Measurements from ENCODE around the gene COQ4.

COQ4 gene

DNA sequence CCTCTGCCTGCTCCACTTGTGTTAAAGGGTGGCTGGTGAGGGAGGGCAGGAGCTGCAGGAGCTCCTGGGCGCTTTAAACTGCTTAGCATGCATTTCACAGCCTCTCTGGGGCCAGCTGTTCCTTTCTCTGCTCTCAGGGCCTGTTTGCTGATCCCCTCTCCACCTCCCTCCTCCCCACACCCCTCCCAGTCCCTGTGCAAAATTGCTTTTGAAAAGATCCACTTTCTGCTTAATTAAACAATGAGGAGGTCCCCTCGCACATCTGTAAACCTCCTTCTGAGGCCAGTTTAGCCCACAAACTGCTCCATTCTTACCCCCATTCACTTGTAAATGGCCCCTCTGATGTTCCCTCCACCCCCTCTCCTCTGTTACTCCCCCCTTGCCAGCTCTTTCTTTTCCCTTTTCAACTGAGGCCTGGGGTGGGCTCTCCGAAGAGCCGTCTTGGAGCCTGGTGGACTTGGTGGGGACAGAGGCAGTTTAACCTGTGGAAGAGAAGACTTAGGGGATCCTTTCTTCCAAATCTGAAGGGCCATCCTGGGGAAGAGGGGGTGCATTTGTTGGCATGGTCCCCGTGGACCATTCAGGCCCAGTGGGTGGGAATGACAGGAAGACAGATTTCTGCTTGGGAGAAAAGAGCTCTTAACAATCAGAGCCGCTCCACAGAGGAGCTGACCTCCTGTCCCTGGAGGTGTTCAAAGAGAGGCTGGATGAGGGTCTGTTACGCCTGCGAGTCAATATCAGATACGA, 60.5 kb downstream of the COQ4 start:
- peak; percentile 72 for DNase-seq

Data from NCI-H1092 treated with DMSO at 0.1 percent for 48 hours (cell line).